Liver (tissue), 9 donors: ENCODE data around the gene ERICH2. TPM values are rescaled to one million over a fixed set of nuclear protein-coding genes. Genes with fewer than 3 reads are reported as not detected.

Experiments
- DNase-seq: peaks from one replicate; pipeline ENCODE4 v3.0.0-alpha.2; 2017; ENCODE audit warnings: low spot score
- H3K27ac ChIP-seq, 2 donors: one replicate each; pipeline ENCODE4 v1.7.0; 2013; ENCODE audit warnings: inconsistent platforms in 2 of 2, low read length in 2 of 2, control low read depth in 1 of 2, low read depth in 1 of 2, mild to moderate bottlenecking in 1 of 2
- H3K27me3 ChIP-seq, 4 donors: one replicate each; pipeline versions ENCODE4 v1.6.1 to v1.7.0; 2013; ENCODE audit warnings: low read length in 3 of 4, inconsistent platforms in 1 of 4, mild to moderate bottlenecking in 1 of 4, moderate library complexity in 1 of 4; ENCODE audit not compliant: control insufficient read depth in 4 of 4, insufficient read depth in 4 of 4
- H3K36me3 ChIP-seq, 4 donors: one replicate each; pipeline versions ENCODE4 v1.6.1 to v1.7.0; 2013; ENCODE audit warnings: low read length in 3 of 4, mild to moderate bottlenecking in 3 of 4, low read depth in 1 of 4, moderate library complexity in 1 of 4; ENCODE audit not compliant: control insufficient read depth in 4 of 4, insufficient read depth in 3 of 4
- H3K4me1 ChIP-seq, 4 donors: one replicate each; pipeline versions ENCODE4 v1.6.1 to v1.7.0; 2013; ENCODE audit warnings: low read length in 3 of 4, mild to moderate bottlenecking in 3 of 4, moderate library complexity in 1 of 4; ENCODE audit not compliant: control insufficient read depth in 4 of 4, insufficient read depth in 4 of 4
- H3K4me3 ChIP-seq, 3 donors: one replicate each; pipeline versions ENCODE4 v1.6.1 to v1.7.0; 2013; ENCODE audit warnings: low read length in 3 of 3, control low read depth in 1 of 3, low read depth in 1 of 3, mild to moderate bottlenecking in 1 of 3
- H3K9ac ChIP-seq, 2 donors: one replicate each; pipeline ENCODE4 v1.7.0; 2013; ENCODE audit warnings: low read length in 2 of 2, mild to moderate bottlenecking in 2 of 2, moderate library complexity in 2 of 2, control low read depth in 1 of 2, low read depth in 1 of 2
- H3K9me3 ChIP-seq, 4 donors: one replicate each; pipeline versions ENCODE4 v1.6.1 to v1.7.0; 2013; ENCODE audit warnings: low read length in 3 of 4; ENCODE audit not compliant: control insufficient read depth in 4 of 4
- GABPA ChIP-seq, 2 donors: IDR thresholded peaks in 1 of 2; conservative IDR thresholded peaks in 1 of 2; 2 replicates each; pipeline ENCODE4 v1.6.1; 2016; ENCODE audit warnings: antibody characterized with exemption in 2 of 2, mild to moderate bottlenecking in 1 of 2, moderate library complexity in 1 of 2
- JUND ChIP-seq, 2 donors: IDR thresholded peaks; 2 replicates each; pipeline ENCODE4 v1.6.1; 2016; ENCODE audit warnings: antibody characterized with exemption in 2 of 2
- RAD21 ChIP-seq, 2 donors: IDR thresholded peaks; 2 replicates each; pipeline ENCODE4 v1.6.1; 2016; ENCODE audit warnings: antibody characterized with exemption in 2 of 2, mild to moderate bottlenecking in 2 of 2
- SP1 ChIP-seq: IDR thresholded peaks from 2 replicates; pipeline ENCODE4 v1.6.1; 2018; ENCODE audit warnings: antibody characterized with exemption, mild to moderate bottlenecking
- YY1 ChIP-seq: IDR thresholded peaks from 2 replicates; pipeline ENCODE4 v1.6.1; 2016; ENCODE audit warnings: antibody characterized with exemption, mild to moderate bottlenecking
- WGBS: extraction: QIAGEN DNeasy Blood & Tissue Kit; methylation state at CpG from one replicate; pipeline ENCODE4 v1.1.7; 2013; 5-methylcytosine and 5-hydroxymethylcytosine counted together
- polyA plus RNA-seq, 2 donors: library from polyadenylated mRNA; stranded (reverse) in 1 of 2; unstranded in 1 of 2; fragments of 200-250 nt in 1 of 2; fragments of >200 nt in 1 of 2; fragmentation: Nextera tagmentation in 1 of 2; extraction: Ambion mirVana in 1 of 2; gene quantifications; one replicate each; pipeline versions ENCODE4 v1.2.1 to v1.2.3, GENCODE V29; 2013 to 2015
- total RNA-seq, 2 donors: library from RNA; depleted of rRNA; stranded (reverse); fragments of >200 nt; gene quantifications; one replicate each; pipeline ENCODE4 v1.2.3, GENCODE V29; 2014
- TF ChIP-seq, protein P1 (sequence below): fragments of 150-350 bp; IDR thresholded peaks from 2 replicates; pipeline ENCODE4 v1.5.1; 2017; ENCODE audit warnings: improper control_type of control experiment, low read depth, low read length; ENCODE audit not compliant: missing input control
- TF ChIP-seq, protein P2 (sequence below): IDR thresholded peaks from 2 replicates; pipeline ENCODE4 v1.6.1; 2016; ENCODE audit warnings: antibody characterized with exemption
- TF ChIP-seq, protein P3 (sequence below): IDR thresholded peaks from 2 replicates; pipeline ENCODE4 v1.6.1; 2016; ENCODE audit warnings: antibody characterized with exemption, mild to moderate bottlenecking
- donor health status: healthy.
- donor health status: healthy.
- donor health status: healthy.
- donor health status: healthy.
- donor health status: healthy.

Gene ERICH2
- total and polyA plus RNA-seq, 4 donors: 0.39 to 3.0 (median 0.42) TPM; not detected in 1

DNA sequence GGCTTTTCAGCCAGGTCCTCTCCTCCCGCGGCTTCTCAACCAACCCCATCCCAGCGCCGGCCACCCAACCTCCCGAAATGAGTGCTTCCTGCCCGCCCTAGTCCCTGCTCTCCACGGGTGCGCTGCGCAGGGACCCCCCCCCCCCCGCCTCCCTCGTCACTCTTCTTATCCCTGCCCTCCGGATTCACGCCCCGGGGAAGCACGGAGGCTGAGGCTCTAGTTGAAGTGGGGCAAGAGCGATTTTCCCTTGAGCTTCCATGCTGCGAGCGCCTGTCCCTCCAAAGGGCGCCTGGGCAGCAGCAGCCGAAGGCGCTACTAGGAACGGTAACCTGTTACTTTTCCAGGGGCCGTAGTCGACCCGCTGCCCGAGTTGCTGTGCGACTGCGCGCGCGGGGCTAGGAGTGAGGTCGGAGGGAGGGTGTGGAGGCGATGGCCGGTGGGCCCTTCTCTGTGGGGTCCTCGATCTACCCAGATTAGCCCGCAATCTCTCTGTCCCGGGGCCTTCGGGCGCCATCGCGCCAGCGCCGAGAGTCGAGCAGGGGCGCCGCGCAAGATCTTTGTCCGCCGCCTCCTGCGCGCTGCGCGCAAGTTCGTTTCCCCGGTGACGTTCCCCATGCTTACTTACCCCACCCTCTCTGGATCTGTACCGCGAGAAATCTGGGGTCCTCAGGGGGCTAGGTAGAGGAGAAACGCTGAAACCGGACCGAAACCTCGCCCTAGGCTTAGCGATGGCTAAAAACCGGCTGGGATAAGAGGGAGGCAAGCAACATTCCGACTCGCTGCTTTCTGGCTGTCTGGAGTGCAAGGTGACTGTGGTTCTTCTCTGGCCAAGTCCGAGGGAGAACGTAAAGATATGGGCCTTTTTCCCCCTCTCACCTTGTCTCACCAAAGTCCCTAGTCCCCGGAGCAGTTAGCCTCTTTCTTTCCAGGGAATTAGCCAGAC is 47.2 kb downstream of the ERICH2 start:
- no peak for DNase-seq
- H3K36me3 ChIP-seq: no peaks in the 10 kb centered on the region
- H3K27ac ChIP-seq: no peak overlapping the region
- peaks cover 0 to 45% (median 20%) of the 10 kb centered on the region in 4 donors for H3K27me3 ChIP-seq
- TF ChIP-seq, protein P1, sequence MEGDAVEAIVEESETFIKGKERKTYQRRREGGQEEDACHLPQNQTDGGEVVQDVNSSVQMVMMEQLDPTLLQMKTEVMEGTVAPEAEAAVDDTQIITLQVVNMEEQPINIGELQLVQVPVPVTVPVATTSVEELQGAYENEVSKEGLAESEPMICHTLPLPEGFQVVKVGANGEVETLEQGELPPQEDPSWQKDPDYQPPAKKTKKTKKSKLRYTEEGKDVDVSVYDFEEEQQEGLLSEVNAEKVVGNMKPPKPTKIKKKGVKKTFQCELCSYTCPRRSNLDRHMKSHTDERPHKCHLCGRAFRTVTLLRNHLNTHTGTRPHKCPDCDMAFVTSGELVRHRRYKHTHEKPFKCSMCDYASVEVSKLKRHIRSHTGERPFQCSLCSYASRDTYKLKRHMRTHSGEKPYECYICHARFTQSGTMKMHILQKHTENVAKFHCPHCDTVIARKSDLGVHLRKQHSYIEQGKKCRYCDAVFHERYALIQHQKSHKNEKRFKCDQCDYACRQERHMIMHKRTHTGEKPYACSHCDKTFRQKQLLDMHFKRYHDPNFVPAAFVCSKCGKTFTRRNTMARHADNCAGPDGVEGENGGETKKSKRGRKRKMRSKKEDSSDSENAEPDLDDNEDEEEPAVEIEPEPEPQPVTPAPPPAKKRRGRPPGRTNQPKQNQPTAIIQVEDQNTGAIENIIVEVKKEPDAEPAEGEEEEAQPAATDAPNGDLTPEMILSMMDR: no peak
- no peak for TF ChIP-seq YY1
- TF ChIP-seq SP1: no peak
- TF ChIP-seq GABPA (IDR thresholded peaks at IDR 0.05 in 1 of 2, conservative IDR thresholded peaks at IDR 0.05 in 1 of 2): no peak
- TF ChIP-seq JUND (IDR thresholded peaks at IDR 0.05): no peak
- TF ChIP-seq, protein P2, sequence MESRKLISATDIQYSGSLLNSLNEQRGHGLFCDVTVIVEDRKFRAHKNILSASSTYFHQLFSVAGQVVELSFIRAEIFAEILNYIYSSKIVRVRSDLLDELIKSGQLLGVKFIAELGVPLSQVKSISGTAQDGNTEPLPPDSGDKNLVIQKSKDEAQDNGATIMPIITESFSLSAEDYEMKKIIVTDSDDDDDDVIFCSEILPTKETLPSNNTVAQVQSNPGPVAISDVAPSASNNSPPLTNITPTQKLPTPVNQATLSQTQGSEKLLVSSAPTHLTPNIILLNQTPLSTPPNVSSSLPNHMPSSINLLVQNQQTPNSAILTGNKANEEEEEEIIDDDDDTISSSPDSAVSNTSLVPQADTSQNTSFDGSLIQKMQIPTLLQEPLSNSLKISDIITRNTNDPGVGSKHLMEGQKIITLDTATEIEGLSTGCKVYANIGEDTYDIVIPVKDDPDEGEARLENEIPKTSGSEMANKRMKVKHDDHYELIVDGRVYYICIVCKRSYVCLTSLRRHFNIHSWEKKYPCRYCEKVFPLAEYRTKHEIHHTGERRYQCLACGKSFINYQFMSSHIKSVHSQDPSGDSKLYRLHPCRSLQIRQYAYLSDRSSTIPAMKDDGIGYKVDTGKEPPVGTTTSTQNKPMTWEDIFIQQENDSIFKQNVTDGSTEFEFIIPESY: no peak
- TF ChIP-seq, protein P3, sequence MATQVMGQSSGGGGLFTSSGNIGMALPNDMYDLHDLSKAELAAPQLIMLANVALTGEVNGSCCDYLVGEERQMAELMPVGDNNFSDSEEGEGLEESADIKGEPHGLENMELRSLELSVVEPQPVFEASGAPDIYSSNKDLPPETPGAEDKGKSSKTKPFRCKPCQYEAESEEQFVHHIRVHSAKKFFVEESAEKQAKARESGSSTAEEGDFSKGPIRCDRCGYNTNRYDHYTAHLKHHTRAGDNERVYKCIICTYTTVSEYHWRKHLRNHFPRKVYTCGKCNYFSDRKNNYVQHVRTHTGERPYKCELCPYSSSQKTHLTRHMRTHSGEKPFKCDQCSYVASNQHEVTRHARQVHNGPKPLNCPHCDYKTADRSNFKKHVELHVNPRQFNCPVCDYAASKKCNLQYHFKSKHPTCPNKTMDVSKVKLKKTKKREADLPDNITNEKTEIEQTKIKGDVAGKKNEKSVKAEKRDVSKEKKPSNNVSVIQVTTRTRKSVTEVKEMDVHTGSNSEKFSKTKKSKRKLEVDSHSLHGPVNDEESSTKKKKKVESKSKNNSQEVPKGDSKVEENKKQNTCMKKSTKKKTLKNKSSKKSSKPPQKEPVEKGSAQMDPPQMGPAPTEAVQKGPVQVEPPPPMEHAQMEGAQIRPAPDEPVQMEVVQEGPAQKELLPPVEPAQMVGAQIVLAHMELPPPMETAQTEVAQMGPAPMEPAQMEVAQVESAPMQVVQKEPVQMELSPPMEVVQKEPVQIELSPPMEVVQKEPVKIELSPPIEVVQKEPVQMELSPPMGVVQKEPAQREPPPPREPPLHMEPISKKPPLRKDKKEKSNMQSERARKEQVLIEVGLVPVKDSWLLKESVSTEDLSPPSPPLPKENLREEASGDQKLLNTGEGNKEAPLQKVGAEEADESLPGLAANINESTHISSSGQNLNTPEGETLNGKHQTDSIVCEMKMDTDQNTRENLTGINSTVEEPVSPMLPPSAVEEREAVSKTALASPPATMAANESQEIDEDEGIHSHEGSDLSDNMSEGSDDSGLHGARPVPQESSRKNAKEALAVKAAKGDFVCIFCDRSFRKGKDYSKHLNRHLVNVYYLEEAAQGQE: no peak
- WGBS: 2% methylated on average over 69 of the region's 69 CpGs
- no peak overlapping the region for H3K9ac ChIP-seq
- H3K9me3 ChIP-seq: no peaks in the 10 kb centered on the region
- H3K4me1 ChIP-seq: peaks cover 21 to 64% (median 57%) of the 10 kb centered on the region in 4 donors
- peak overlapping the region; percentile 9 to 46 (median 42) for H3K4me3 ChIP-seq

DNA sequence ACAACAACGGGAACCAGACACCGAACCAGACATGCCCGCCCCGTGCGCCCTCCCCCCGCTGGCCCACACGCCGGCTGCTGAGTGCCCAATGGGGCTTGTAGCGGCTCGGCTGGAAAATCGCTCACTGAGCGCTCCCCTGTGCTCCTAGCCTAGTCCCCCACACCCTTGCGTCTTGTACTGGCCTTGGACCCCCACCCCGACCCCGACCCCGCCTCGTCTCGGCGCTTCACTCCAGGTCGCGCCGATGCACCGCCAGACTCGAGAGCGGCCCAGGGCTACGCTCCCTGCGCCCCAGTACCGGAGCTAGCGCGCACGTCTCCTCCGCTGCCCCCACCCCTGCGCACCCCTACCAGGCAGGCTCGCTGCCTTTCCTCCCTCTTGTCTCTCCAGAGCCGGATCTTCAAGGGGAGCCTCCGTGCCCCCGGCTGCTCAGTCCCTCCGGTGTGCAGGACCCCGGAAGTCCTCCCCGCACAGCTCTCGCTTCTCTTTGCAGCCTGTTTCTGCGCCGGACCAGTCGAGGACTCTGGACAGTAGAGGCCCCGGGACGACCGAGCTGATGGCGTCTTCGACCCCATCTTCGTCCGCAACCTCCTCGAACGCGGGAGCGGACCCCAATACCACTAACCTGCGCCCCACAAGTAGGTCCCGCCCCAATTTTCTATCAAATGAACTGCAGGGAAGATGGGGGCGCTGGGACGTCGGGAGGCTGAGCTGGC is 48.0 kb downstream of the ERICH2 start:
- WGBS: 4% methylated on average over 60 of the region's 60 CpGs
- peaks cover 21 to 72% (median 65%) of the 10 kb centered on the region in 4 donors for H3K4me1 ChIP-seq
- DNase-seq: no peak
- no peaks in the 10 kb centered on the region for H3K36me3 ChIP-seq
- H3K4me3 ChIP-seq: peak overlapping the region in 1 of 3 donors; percentile 46
- H3K9me3 ChIP-seq: no peaks in the 10 kb centered on the region
- no peak for TF ChIP-seq RAD21 (IDR thresholded peaks at IDR 0.05)
- no peak for TF ChIP-seq JUND (IDR thresholded peaks at IDR 0.05)
- TF ChIP-seq YY1: no peak
- H3K27ac ChIP-seq: no peak overlapping the region
- peaks cover 0 to 45% (median 19%) of the 10 kb centered on the region in 4 donors for H3K27me3 ChIP-seq
- no peak overlapping the region for H3K9ac ChIP-seq
